Endothelial cell of umbilical vein (primary cell): ENCODE results near the gene ZNF43. TPM values are rescaled to one million over a fixed set of nuclear protein-coding genes. Genes with fewer than 3 reads are reported as not detected.

Source experiments
- BruUV-seq: library from RNA; stranded (reverse); fragments of 400-500 nt; replicated peaks from 2 replicates; lab custom pipeline; 2021; lab: Mats Ljungman, UMichigan
- CTCF ChIA-PET: fragments of 300-600, 350-600 bp; sonication (Branson Sonifier 250); formaldehyde crosslinking; loops from one replicate; lab custom pipeline; 2021; ENCODE audit warnings: antibody characterized with exemption, inconsistent platforms; lab: Charles Lee
- POLR2A ChIA-PET: fragments of 300-600, 350-600 bp; sonication (Branson Sonifier 250); formaldehyde crosslinking; loops from one replicate; lab custom pipeline; 2021; ENCODE audit warnings: antibody characterized with exemption, inconsistent platforms; lab: Charles Lee
- DNase-seq: peaks from one replicate; pipeline ENCODE4 v3.0.0-alpha.2; 2011; ENCODE audit warnings: low read depth, low spot score
- FAIRE-seq: peaks from 2 replicates; lab custom pipeline; 2011; peaks lifted over from hg19 to GRCh38; lab: Jason Lieb, UNC
- H2AFZ ChIP-seq: 2 replicates; pipeline ENCODE4 v1.6.0; 2012; ENCODE audit warnings: low read depth, low read length, control low read depth, inconsistent platforms
- H3K27ac ChIP-seq: 2 replicates; pipeline ENCODE4 v1.5.1; 2011; ENCODE audit warnings: low read depth, mild to moderate bottlenecking, control low read depth, low read length, moderate library complexity; ENCODE audit not compliant: insufficient read depth
- H3K27me3 ChIP-seq, 2 experiments: 2 replicates each; pipeline versions ENCODE4 v1.6.0 to v1.6.1; 2011; ENCODE audit warnings: low read length in 2 of 2, mixed read lengths in 1 of 2; ENCODE audit not compliant: control insufficient read depth in 2 of 2, insufficient read depth in 2 of 2
- H3K36me3 ChIP-seq, 2 experiments: 2 replicates in 1 of 2; 3 replicates in 1 of 2; pipeline ENCODE4 v1.5.1; 2011; ENCODE audit warnings: low read length in 2 of 2, mild to moderate bottlenecking in 1 of 2, moderate library complexity in 1 of 2; ENCODE audit not compliant: control insufficient read depth in 2 of 2, insufficient read depth in 2 of 2; ENCODE audit errors: extremely low read depth in 1 of 2
- H3K4me1 ChIP-seq: 3 replicates; pipeline ENCODE4 v1.5.1; 2011; ENCODE audit warnings: mild to moderate bottlenecking, low read length; ENCODE audit not compliant: control insufficient read depth, insufficient read depth; ENCODE audit errors: extremely low read depth
- H3K4me2 ChIP-seq: 2 replicates; pipeline ENCODE4 v1.6.1; 2011; ENCODE audit warnings: low read length, control low read depth, mixed read lengths; ENCODE audit not compliant: insufficient read depth
- H3K4me3 ChIP-seq, 3 experiments: fragments of 200-600 bp in 1 of 3; sonication (generic), shearing (Covaris generic) in 1 of 3; replicated peaks in 1 of 3; 2 replicates each; pipeline ENCODE4 v1.5.1; 2011 to 2016; ENCODE audit warnings: control low read depth in 3 of 3, low read length in 3 of 3, mild to moderate bottlenecking in 2 of 3, inconsistent platforms in 1 of 3, low read depth in 1 of 3, moderate library complexity in 1 of 3; ENCODE audit not compliant: insufficient read depth in 1 of 3
- H3K79me2 ChIP-seq: 2 replicates; pipeline ENCODE4 v1.6.0; 2012; ENCODE audit warnings: low read length, inconsistent platforms; ENCODE audit not compliant: control insufficient read depth, insufficient read depth
- H3K9ac ChIP-seq: replicated peaks from 2 replicates; pipeline ENCODE3; 2011; ENCODE audit warnings: low read length, control low read depth; ENCODE audit not compliant: insufficient read depth; ENCODE audit errors: extremely low read depth
- H3K9me1 ChIP-seq: replicated peaks from 3 replicates; pipeline ENCODE4 v1.6.0; 2011; ENCODE audit warnings: mild to moderate bottlenecking, low read length; ENCODE audit not compliant: control insufficient read depth, insufficient read depth; ENCODE audit errors: extremely low read depth
- H3K9me3 ChIP-seq: replicated peaks from 2 replicates; pipeline ENCODE4 v1.5.1; 2012; ENCODE audit warnings: low read length, inconsistent platforms; ENCODE audit not compliant: control insufficient read depth, insufficient read depth
- H4K20me1 ChIP-seq: replicated peaks from 2 replicates; pipeline ENCODE3; 2011; ENCODE audit warnings: mild to moderate bottlenecking, low read length; ENCODE audit not compliant: control insufficient read depth, insufficient read depth; ENCODE audit errors: extremely low read depth
- EZH2 ChIP-seq: IDR thresholded peaks from 2 replicates; pipeline ENCODE4 v1.6.1; 2012; ENCODE audit warnings: borderline replicate concordance, low read depth, mild to moderate bottlenecking, moderate library complexity, low read length, inconsistent platforms; ENCODE audit not compliant: severe bottlenecking
- FOS ChIP-seq: IDR thresholded peaks from 2 replicates; pipeline ENCODE4 v1.6.1; 2011; ENCODE audit warnings: mild to moderate bottlenecking, low read length, moderate library complexity, borderline replicate concordance; ENCODE audit not compliant: insufficient read depth
- GATA2 ChIP-seq: IDR thresholded peaks from 2 replicates; pipeline ENCODE4 v1.7.0; 2011; ENCODE audit warnings: low read depth, mild to moderate bottlenecking, moderate library complexity, mixed read lengths, low read length; ENCODE audit not compliant: insufficient read length, insufficient read depth
- JUN ChIP-seq: IDR thresholded peaks from 2 replicates; pipeline ENCODE4 v1.6.1; 2011; ENCODE audit warnings: borderline replicate concordance, low read depth; ENCODE audit not compliant: insufficient read length, insufficient read depth
- MYC ChIP-seq: IDR thresholded peaks from one replicate; pipeline ENCODE4 v1.6.1; 2011; ENCODE audit warnings: mild to moderate bottlenecking, low read depth, low read length
- POLR2A ChIP-seq: IDR thresholded peaks from 2 replicates; pipeline ENCODE4 v1.6.1; 2012; ENCODE audit warnings: low read depth, mild to moderate bottlenecking, control low read depth, low read length
- POLR2AphosphoS5 ChIP-seq: IDR thresholded peaks from 2 replicates; pipeline ENCODE4 v1.6.1; 2012; ENCODE audit warnings: low read depth, mild to moderate bottlenecking, control low read depth, low read length, moderate library complexity; ENCODE audit not compliant: insufficient read depth
- dilution Hi-C: fragments of 300-500 bp; cut with MboI; formaldehyde crosslinking; loops from one replicate; pipeline ENCODE4 v1.15.0; 2019; ENCODE audit warnings: low sequenced_read_pairs; ENCODE audit not compliant: extremely low pct_ligation_motif_present
- intact Hi-C: fragments of 100-400 bp; cut with micrococcal nuclease; formaldehyde crosslinking; loops from one replicate; pipeline ENCODE4 v1.10.0; 2022
- polyA plus RNA-seq, 4 experiments: library from polyadenylated mRNA; depleted of rRNA in 3 of 4; stranded (reverse) in 3 of 4; unstranded in 1 of 4; fragments of >200 nt; gene quantifications; 2 replicates each; pipeline versions ENCODE4 v1.2.1 to v1.2.3, GENCODE V29; 2011 to 2012; ENCODE audit warnings: missing spikeins in 1 of 4
- total RNA-seq: library from RNA; stranded (reverse); gene quantifications from 2 replicates; pipeline ENCODE4 v1.2.3, GENCODE V29; 2021
- TF ChIP-seq, protein P1 (sequence below): IDR thresholded peaks from 2 replicates; pipeline ENCODE4 v1.6.1; 2011; ENCODE audit not compliant: insufficient read depth, insufficient read length
- TF ChIP-seq, protein P2 (sequence below), 2 donors: IDR thresholded peaks; 1 replicate in 1 of 2; 2 replicates in 1 of 2; pipeline ENCODE4 v1.5.1; 2011; ENCODE audit warnings: low read length in 2 of 2, mild to moderate bottlenecking in 2 of 2, moderate library complexity in 2 of 2, control low read depth in 1 of 2, inconsistent platforms in 1 of 2, low read depth in 1 of 2; ENCODE audit not compliant: insufficient read depth in 1 of 2; ENCODE audit errors: extremely low read depth in 1 of 2

Gene ZNF43
- total and polyA plus RNA-seq, 2 donors (not counting 3 experiments of a cell fraction or from before 2014, with no cell fraction given) = 6.4 to 21.1 TPM

DNA sequence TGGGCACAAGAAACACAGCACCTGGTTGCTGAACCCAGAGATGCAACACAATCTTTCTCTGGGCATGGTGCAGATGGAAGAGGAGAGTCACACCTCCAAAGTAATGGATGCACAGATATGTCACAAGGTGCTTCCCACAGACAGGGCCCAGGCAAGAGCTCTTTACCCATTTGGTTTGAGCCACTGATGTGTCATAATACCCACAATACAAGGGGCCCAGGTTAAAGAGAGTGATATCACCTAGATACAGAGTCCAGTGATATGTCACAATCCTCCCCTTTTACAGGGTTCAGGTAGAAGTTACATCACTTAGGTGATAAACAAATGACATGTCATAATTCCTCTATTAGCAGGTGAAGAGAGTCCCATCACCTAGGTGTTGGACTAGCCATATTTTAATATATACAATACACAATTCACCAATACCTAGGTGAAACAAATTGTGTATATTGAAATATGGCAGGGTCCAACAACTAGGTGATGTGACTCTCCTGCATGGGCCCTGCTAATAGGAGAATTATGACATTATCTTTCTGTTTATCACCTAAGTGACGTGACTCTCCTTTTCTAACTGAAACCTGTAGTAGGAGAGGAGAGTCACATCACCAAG, 5.6 kb upstream of the ZNF43 start:
- FAIRE-seq (no peak), DNase-seq (no peak)
- ChIA-PET POLR2A (interaction anchor here (0.5 to 0.9 kb wide), 2 partner anchors 10 to 29 kb away, joined by 3 to 4 read pairs; no protein-coding TSS in a partner anchor), CTCF (interaction anchor here (0.6 kb wide), 1 partner anchor 13 kb away, joined by 4 read pairs; no protein-coding TSS in a partner anchor)
- Histone ChIP-seq H2AFZ (no peak overlapping the region), H3K4me3 (no peak overlapping the region), H3K9ac (no peak overlapping the region), H3K4me2 (no peak overlapping the region), H3K9me1 (no peaks in the 10 kb centered on the region), H3K27ac (no peak overlapping the region), H4K20me1 (no peaks in the 10 kb centered on the region), H3K36me3 (peaks cover 22 to 23% of the 10 kb centered on the region in 2 experiments), H3K4me1 (no peaks in the 10 kb centered on the region), H3K9me3 (no peaks in the 10 kb centered on the region), H3K79me2 (no peaks in the 10 kb centered on the region), H3K27me3 (no peaks in the 10 kb centered on the region)
- BruUV-seq = no TSS peak
- dilution Hi-C loops (no loop called here), intact Hi-C loops (no loop called here)
- no peak for TF ChIP-seq JUN
- no peak for TF ChIP-seq POLR2A
- TF ChIP-seq EZH2 = no peak
- TF ChIP-seq, protein P1, sequence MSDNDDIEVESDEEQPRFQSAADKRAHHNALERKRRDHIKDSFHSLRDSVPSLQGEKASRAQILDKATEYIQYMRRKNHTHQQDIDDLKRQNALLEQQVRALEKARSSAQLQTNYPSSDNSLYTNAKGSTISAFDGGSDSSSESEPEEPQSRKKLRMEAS = no peak
- TF ChIP-seq POLR2AphosphoS5 = no peak
- no peak for TF ChIP-seq GATA2
- TF ChIP-seq MYC = no peak
- TF ChIP-seq FOS = no peak
- TF ChIP-seq, protein P2, sequence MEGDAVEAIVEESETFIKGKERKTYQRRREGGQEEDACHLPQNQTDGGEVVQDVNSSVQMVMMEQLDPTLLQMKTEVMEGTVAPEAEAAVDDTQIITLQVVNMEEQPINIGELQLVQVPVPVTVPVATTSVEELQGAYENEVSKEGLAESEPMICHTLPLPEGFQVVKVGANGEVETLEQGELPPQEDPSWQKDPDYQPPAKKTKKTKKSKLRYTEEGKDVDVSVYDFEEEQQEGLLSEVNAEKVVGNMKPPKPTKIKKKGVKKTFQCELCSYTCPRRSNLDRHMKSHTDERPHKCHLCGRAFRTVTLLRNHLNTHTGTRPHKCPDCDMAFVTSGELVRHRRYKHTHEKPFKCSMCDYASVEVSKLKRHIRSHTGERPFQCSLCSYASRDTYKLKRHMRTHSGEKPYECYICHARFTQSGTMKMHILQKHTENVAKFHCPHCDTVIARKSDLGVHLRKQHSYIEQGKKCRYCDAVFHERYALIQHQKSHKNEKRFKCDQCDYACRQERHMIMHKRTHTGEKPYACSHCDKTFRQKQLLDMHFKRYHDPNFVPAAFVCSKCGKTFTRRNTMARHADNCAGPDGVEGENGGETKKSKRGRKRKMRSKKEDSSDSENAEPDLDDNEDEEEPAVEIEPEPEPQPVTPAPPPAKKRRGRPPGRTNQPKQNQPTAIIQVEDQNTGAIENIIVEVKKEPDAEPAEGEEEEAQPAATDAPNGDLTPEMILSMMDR (IDR thresholded peaks at IDR 0.05; ENCODE audit: extremely low read depth in 1 of 2, insufficient read depth in 1 of 2, low read depth in 1 of 2, low read length in 2 of 2) = no peak
